Activated T-cell treated with anti-CD3 and anti-CD28 coated beads, Interleukin-2, amount 50 U/mL, for 4 hours (primary cell): ENCODE data around the gene GALK2. TPM values are rescaled to one million over a fixed set of nuclear protein-coding genes. Genes with fewer than 3 reads are reported as not detected.
A peak's percentile ranks its signal among the peaks of the same experiment; 100 is the strongest.
"Not testable (repeated sequence)": the region's sequence is repeated elsewhere in the genome, so short reads cannot be mapped to it uniquely, and the experiment has no call there.

ENCODE experiments used
- ATAC-seq, 2 donors: fragments of 200-7000 bp; cut with Tn5 transposase; one replicate each; pipeline ENCODE4 v1.10.0; 2021
- DNase-seq: peaks from one replicate; pipeline ENCODE4 v3.0.0-alpha.2; 2020
- H3K27me3 Mint-ChIP-seq: one replicate; pipeline ENCODE4 v1.8.0; 2021; ENCODE audit warnings: low read depth, mixed read lengths
- H3K36me3 Mint-ChIP-seq: one replicate; pipeline ENCODE4 v1.8.0; 2022; ENCODE audit warnings: mixed read lengths; ENCODE audit not compliant: insufficient read depth
- H3K4me1 Mint-ChIP-seq: one replicate; pipeline ENCODE4 v1.8.0; 2021; ENCODE audit warnings: low read depth, mixed read lengths
- H3K4me3 Mint-ChIP-seq: one replicate; pipeline ENCODE4 v1.8.0; 2021; ENCODE audit warnings: mild to moderate bottlenecking, moderate library complexity, mixed read lengths
- H3K9me3 Mint-ChIP-seq: one replicate; pipeline ENCODE4 v1.8.0; 2021; ENCODE audit warnings: mixed read lengths
- total RNA-seq, 3 donors: library from RNA; stranded (reverse); gene quantifications; one replicate each; pipeline ENCODE4 v1.2.1, GENCODE V29; 2021

GALK2 gene
- total RNA-seq, 3 donors from 2014 or later = 23.0 to 25.6 (median 24.5) TPM

DNA sequence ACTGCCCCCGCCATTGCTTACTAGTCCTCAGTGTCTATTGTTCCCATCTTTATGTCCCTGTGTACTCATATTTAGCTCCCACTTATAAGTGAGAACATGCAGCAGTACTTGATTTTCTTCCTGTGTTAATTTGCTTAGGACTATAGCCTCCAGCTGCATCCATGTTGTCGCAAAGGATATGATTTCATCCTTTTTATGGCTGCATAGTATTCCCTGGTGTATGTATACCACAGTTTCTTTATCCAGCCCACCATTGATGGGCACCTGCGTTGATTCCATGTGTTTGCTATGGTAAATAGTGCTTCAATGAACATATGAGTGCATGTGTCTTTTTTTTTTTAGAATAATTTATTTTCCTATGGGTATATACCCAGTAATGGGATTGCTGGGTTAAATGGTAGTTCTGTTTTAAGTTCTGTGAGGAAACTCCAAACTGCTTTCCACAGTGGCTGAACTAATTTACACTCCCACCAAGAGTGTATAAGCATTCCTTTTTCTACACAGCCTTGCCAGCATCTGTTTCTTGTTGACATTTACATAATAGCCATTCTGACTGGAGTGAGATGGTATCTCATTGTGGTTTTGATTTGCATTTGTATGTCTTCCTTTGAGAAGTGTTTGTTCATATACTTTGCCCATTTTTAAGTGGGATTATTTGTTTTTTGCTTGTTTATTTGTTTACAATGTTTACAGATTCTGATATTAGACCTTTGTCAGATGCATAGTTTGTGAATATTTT is 53.7 kb downstream of the GALK2 start:
- no peak for ATAC-seq
- peaks cover 23% of the 10 kb centered on the region for H3K4me1 Mint-ChIP-seq
- no peak overlapping the region for H3K4me3 Mint-ChIP-seq
- H3K27me3 Mint-ChIP-seq = no peaks in the 10 kb centered on the region
- H3K9me3 Mint-ChIP-seq = peaks cover 28% of the 10 kb centered on the region
- H3K36me3 Mint-ChIP-seq = peaks cover 68% of the 10 kb centered on the region
- DNase-seq = no peak

DNA sequence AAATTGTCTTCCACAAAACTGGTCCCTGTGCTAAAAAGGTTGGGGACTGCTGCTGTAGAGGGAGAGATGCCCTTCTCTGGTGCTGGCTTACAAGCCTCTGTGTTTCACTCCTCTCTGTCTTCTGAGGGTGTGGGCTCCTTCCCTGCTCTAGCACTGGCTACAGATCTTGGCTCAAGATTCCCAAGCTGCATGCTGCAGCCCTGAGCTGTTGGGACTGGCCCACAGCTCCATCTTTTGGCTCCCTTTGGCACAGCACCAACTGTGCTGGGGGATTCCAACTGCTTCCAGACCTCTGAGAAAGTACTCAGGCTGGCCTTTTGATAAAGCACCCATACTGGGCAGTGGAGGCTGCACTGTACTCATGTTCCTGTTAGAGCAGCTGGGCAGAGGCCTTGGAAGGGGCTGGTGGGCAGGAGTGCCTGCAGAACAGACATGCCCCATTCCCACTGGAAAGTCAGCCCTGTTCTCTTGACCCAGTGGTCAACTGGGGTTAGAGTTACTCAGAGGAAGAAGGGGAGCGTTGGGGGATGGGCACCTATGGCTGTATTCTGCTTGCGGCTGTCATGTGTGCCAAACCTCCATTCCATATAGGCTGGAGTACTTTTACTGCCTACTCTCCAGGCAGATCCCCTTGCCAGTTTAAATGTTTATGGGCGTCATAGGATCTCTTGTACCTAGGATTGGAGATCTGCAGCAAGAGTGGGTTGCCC is 55.7 kb downstream of the GALK2 start:
- H3K36me3 Mint-ChIP-seq = peaks cover 59% of the 10 kb centered on the region
- peaks cover 28% of the 10 kb centered on the region for H3K9me3 Mint-ChIP-seq
- H3K4me3 Mint-ChIP-seq = no peak overlapping the region
- peaks cover 23% of the 10 kb centered on the region for H3K4me1 Mint-ChIP-seq
- ATAC-seq (no peak), DNase-seq (no peak)
- no peaks in the 10 kb centered on the region for H3K27me3 Mint-ChIP-seq

DNA sequence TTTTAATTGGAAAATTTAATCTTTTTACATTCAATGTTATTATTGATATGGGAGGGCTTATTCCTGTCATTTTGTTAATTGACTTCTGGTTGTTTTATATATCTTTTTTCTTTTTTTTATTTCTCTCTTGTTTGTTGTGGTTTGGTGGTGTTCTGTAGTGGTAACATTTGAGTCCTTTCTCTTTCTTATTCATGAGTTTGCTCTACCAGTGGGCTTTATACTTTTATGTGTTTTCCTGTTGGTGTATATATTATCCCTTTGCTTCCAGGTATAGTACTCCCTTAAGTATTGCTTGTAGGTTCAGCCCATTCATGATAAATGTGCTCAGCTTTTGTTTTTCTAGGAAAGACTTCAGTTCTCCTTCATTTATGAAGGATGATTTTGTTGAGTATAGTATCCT is 57.6 kb downstream of the GALK2 start:
- Mint-ChIP-seq H3K36me3 (peaks cover 70% of the 10 kb centered on the region), H3K4me3 (no peak overlapping the region)
- no peak for ATAC-seq

DNA sequence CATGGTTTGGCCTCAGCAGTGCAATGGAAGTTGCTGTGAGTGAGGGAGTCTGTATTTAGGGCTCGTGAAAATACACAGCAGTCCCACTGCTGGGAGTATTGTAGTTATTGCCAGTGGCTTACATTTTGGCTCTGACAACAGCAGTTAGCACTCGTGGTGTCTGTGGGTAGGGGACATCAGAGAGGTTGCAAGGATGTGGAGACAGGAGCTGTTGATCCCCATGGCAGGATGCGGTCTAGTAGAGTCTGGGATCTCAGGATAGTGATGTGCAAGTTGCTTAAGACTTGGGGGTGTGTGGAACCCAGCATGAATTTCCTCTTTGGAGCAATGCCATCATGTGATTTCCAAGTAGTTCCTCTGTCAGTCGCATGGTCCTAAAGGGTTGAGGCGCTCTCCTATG is 59.9 kb downstream of the GALK2 start:
- H3K27me3 Mint-ChIP-seq = no peaks in the 10 kb centered on the region
- ATAC-seq = no peak
- peaks cover 76% of the 10 kb centered on the region for H3K36me3 Mint-ChIP-seq
- H3K4me3 Mint-ChIP-seq = no peak overlapping the region
- peaks cover 16% of the 10 kb centered on the region for H3K4me1 Mint-ChIP-seq
- peaks cover 21% of the 10 kb centered on the region for H3K9me3 Mint-ChIP-seq
- DNase-seq = no peak

More for the DNA sequence above, 57.6 kb downstream of the GALK2 start:
- Mint-ChIP-seq H3K27me3 (no peaks in the 10 kb centered on the region), H3K9me3 (peaks cover 27% of the 10 kb centered on the region), H3K4me1 (peaks cover 22% of the 10 kb centered on the region)
- no peak for DNase-seq

DNA sequence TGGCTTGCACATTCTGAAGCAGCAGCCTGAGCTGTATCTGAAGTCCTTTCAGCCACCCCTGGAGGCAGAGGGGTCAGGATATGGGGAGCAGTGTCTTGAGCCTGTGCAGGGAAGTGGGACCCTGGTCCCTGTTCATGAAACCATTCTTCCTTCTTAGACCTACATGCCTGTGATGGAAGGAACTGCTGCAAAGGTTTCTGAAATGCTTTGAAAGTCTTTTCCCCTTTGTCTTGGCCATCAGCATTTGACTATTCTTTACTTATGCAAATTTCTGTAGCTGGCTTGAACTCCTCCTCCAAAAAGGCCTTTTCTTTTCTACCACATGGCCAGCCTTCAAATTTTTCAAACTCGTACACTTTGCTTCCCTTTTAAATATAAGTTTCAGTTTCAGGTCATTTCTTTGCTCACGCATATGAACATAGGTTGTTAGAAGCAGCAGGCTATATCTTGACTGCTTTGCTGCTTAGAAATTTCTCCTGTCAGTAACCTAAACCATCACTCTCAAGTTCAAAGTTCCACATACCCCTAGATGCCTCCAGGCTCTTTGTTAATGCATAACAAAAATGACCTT is 62.3 kb downstream of the GALK2 start:
- H3K9me3 Mint-ChIP-seq = peaks cover 16% of the 10 kb centered on the region
- H3K4me3 Mint-ChIP-seq = no peak overlapping the region
- no peak for ATAC-seq
- H3K4me1 Mint-ChIP-seq = peaks cover 18% of the 10 kb centered on the region
- no peak for DNase-seq
- no peaks in the 10 kb centered on the region for H3K27me3 Mint-ChIP-seq
- peaks cover 52% of the 10 kb centered on the region for H3K36me3 Mint-ChIP-seq

DNA sequence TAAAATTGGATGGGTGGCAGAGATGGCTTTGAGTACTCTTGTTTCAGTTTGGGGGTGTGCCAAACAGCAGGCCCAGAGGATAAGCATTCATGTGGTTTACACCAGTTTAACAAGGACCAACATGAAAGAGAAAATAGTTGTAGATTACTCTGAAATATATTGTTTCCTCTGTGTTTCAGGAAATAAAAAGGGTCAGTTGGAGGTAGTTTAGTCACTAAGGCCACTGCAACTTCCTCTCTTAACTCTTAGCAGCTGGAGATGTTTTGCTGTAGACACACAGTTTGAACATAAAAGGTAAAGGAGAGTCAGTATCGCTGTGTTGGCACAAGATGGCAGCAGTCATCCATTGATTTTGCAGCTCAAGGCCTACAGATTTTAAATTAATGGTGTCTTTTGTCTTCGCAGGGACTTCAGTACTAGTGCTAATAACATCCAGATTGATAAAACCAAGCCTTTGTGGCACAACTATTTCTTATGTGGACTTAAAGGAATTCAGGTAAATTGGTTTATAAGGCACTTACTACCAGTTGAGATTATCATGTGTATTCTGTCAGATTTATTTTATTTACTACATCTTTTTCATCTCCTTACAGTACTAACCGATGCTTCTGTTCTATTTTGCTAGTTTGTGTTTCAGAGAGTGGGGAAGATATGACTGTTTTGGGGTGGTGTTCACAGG is 65.5 kb downstream of the GALK2 start:
- H3K36me3 Mint-ChIP-seq = peaks cover 39% of the 10 kb centered on the region
- H3K4me3 Mint-ChIP-seq = no peak overlapping the region
- DNase-seq = peak; percentile 14
- peak; percentile 53 to 63 for ATAC-seq
- H3K4me1 Mint-ChIP-seq = peaks cover 12% of the 10 kb centered on the region
- peaks cover 5% of the 10 kb centered on the region for H3K9me3 Mint-ChIP-seq
- no peaks in the 10 kb centered on the region for H3K27me3 Mint-ChIP-seq

DNA sequence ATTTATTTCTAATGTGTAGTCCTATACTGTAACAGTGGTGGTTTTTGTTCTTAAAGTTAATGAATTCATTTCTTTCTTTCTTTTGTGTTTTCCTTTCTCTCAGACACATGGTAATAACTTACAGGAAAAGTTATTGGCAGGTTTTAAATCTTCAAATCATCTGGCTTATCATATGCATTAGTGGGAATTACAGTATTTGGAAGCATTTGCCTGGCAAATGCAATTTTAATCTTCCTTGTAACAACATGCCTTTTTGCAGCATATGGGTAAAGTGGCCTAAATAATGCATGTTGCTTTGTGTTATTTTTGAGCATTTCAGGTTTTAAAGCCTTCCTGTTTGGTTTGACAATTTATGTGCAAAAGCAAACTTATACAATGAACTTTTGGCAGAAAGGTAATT is 66.8 kb downstream of the GALK2 start:
- Mint-ChIP-seq H3K4me3 (no peak overlapping the region), H3K36me3 (peaks cover 27% of the 10 kb centered on the region), H3K4me1 (peaks cover 12% of the 10 kb centered on the region), H3K9me3 (peaks cover 5% of the 10 kb centered on the region), H3K27me3 (no peaks in the 10 kb centered on the region)
- ATAC-seq (no peak), DNase-seq (no peak)

DNA sequence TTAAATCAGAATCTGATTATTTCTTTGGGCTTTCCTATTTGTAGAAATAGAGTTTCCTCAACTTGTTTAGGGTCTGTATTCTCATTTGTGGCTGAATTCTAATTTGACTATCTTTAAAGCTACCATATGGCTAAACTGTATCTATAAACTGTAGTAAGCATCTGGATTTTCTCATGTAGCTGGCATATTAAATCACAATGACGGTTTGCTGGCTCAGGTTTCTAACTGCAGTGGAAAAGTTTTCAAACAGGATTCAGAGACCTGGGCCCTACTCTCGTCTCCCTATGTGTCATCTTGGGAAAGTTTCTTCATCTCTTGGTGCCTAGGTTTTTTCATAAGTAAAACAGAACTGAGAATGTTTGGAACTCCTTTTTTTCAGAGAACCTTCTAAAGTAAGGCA is 68.3 kb downstream of the GALK2 start:
- Mint-ChIP-seq H3K4me1 (peaks cover 12% of the 10 kb centered on the region), H3K4me3 (no peak overlapping the region), H3K27me3 (no peaks in the 10 kb centered on the region), H3K9me3 (no peaks in the 10 kb centered on the region), H3K36me3 (peaks cover 22% of the 10 kb centered on the region)
- ATAC-seq (no peak), DNase-seq (no peak)

DNA sequence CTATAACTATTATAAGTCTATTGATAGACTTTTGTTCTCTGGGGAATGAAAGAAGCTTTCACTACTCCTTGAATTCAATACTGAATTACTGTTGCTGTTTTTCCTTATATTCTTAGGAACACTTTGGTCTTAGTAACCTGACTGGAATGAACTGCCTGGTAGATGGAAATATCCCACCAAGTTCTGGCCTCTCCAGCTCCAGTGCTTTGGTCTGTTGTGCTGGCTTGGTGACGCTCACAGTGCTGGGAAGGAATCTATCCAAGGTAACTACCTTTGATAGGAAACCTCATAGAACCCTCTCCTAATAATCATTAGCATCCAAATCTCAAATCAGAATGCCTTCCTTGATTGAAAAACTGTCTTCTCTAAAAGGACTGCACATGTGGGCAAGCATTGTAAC is 69.1 kb downstream of the GALK2 start:
- ATAC-seq (no peak), DNase-seq (no peak)
- Mint-ChIP-seq H3K27me3 (no peaks in the 10 kb centered on the region), H3K9me3 (no peaks in the 10 kb centered on the region), H3K4me3 (no peak overlapping the region), H3K36me3 (peaks cover 21% of the 10 kb centered on the region), H3K4me1 (peaks cover 12% of the 10 kb centered on the region)

DNA sequence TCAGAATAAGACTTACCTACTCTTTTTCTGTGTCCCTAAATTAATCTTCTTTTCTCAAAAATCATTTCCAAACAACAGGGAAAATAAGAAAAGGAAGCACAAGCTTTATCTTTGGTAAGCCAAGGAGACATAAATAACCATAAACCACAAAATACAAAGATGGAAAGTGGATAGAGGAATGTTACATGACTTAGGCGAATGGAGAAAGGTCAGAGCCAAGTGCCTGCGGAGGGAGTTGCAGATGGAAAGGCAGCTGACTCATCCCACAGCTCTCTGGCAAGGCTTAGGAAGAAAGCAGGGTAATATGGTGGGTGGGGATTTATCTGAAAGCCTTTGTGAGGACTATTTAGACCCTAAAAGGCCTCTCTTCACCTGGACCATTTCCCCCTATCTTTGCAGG is 72.8 kb downstream of the GALK2 start:
- H3K36me3 Mint-ChIP-seq = peaks cover 49% of the 10 kb centered on the region
- no peaks in the 10 kb centered on the region for H3K27me3 Mint-ChIP-seq
- DNase-seq (no peak), ATAC-seq (no peak)
- H3K4me3 Mint-ChIP-seq = no peak overlapping the region
- H3K4me1 Mint-ChIP-seq = no peaks in the 10 kb centered on the region
- H3K9me3 Mint-ChIP-seq = peaks cover 5% of the 10 kb centered on the region

DNA sequence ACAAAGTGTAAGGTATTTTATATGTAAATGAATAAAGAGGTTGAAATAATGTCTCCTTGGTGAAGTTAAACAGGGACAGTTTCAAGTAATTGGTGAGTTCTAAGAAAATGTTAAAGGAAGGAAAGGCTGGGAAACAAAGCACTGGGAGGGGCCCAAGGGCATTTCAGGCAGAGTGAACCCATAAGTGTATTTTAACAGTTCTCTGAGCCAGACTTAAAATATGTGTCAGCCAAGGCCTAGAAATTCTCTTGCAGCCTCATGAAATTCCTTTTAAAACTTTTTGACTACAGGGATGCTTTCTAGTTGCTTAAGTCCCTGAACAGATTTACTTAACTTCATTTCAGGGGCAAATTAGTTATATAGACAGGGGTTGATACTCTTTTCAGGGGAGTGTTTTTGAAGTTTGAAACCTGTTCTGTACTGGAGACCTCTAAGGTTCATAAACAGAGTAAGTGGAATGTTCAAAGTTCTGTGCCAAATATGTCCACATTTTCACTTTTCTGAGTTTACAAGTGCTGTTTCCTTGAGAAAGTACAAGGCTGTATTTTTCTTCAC is 77.6 kb downstream of the GALK2 start:
- Mint-ChIP-seq H3K27me3 (no peaks in the 10 kb centered on the region), H3K36me3 (peaks cover 67% of the 10 kb centered on the region), H3K4me1 (no peaks in the 10 kb centered on the region), H3K4me3 (no peak overlapping the region), H3K9me3 (peaks cover 18% of the 10 kb centered on the region)
- ATAC-seq = no peak
- no peak for DNase-seq

DNA sequence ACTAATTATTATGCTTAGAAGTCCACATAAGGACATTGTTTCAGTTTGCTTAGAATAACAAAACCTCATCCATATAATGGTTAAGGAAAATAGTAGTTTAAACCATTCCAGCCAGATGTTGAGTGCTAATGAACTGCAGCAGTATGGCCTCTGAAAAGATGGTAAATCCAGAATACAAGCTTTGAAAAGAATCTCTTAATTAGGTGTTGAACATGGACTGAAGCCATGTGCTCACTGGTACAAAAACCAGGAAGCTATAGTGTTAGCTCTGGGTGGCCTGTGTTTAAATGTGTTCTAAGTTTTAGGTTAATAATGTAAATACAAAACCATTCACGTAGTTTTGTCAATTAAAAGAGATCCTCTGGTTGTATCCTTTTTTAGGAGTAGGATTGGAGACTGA is 78.2 kb downstream of the GALK2 start:
- ATAC-seq (no peak), DNase-seq (no peak)
- peaks cover 67% of the 10 kb centered on the region for H3K36me3 Mint-ChIP-seq
- H3K4me1 Mint-ChIP-seq = no peaks in the 10 kb centered on the region
- no peak overlapping the region for H3K4me3 Mint-ChIP-seq
- H3K27me3 Mint-ChIP-seq = no peaks in the 10 kb centered on the region
- peaks cover 18% of the 10 kb centered on the region for H3K9me3 Mint-ChIP-seq

DNA sequence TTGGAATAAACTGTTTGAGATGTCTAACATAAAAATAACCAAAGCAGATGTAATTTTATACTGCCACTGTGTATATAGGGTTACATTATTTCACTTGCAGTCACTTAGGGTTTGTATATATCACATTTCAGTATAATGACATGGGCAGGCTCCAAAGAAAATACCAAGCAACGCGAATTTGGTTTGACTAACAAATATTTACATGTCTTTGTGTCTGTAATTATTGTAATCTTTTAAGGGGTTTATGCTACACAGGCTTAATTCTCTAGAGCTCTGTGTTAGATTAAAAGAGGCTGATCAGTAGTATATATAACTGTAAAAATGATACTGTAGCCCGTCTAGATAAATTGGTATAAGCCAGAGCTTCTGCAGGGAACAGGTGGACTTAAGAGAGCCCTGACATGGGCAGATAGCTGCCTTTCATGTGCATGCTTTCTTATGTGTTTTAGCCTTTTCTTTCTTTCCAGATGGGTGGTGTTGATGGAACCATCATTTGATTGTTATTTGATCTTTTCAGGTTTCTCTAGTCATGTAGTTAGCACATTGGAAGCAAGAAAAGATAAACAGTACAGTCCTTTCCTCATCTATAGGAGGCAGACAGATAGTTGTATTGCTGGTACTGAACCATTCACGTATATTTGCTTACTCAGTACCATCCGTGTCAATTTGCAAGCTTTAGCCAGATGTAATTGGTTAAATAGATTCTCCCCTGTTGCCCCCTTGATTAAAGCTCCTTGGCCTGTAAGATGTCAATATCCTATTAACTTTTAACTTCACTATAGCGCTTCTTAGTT is 86.1 kb downstream of the GALK2 start:
- ATAC-seq = no peak
- peaks cover 30% of the 10 kb centered on the region for H3K36me3 Mint-ChIP-seq
- H3K9me3 Mint-ChIP-seq = peaks cover 7% of the 10 kb centered on the region
- H3K4me1 Mint-ChIP-seq = no peaks in the 10 kb centered on the region
- H3K27me3 Mint-ChIP-seq = no peaks in the 10 kb centered on the region
- no peak overlapping the region for H3K4me3 Mint-ChIP-seq
- no peak for DNase-seq

DNA sequence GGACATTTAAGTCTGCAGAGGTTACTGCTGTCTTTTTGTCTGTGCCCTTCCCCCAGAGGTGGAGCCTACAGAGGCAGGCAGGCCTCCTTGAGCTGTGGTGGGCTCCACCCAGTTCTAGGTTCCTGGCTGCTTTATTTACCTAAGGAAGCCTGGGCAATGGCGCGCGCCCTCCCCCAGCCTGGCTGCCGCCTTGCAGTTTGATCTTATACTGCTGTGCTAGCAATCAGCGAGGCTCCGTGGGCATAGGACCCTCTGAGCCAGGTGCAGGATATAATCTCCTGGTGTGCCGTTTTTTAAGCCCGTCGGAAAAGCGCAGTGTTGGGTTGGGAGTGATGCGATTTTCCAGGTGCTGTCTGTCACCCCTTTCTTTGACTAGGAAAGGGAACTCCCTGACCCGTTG is 95.1 kb downstream of the GALK2 start:
- not testable (repeated sequence) for H3K4me3 Mint-ChIP-seq
- peaks cover 24% of the 10 kb centered on the region for H3K36me3 Mint-ChIP-seq

More for the DNA sequence above, 95.1 kb downstream of the GALK2 start:
- not testable (repeated sequence) for H3K27me3 Mint-ChIP-seq, DNase-seq, H3K9me3 Mint-ChIP-seq, H3K4me1 Mint-ChIP-seq, ATAC-seq
